GM19395 (cell line): ENCODE data around the gene TMEM151B.

Experiments
- ATAC-seq: cut with Tn5 transposase; IDR thresholded peaks from one replicate; pipeline ENCODE4 v1.9.1; 2021; ENCODE audit warnings: mild to moderate bottlenecking, moderate library complexity; ENCODE audit not compliant: unreplicated experiment

The TMEM151B gene

GRCh38 chr6:44250067-44250717 is 20.1 kb upstream of the TMEM151B start:
- ATAC-seq: no peak

- no peak for ATAC-seq
Observed at GRCh38 chr6:44250718-44251123, 19.5 kb upstream of the TMEM151B start.

- no peak for ATAC-seq
Observed at GRCh38 chr6:44251576-44252524, 18.4 kb upstream of the TMEM151B start.

- ATAC-seq: no peak
Observed at GRCh38 chr6:44253307-44254101, 16.7 kb upstream of the TMEM151B start.

- no peak for ATAC-seq
Observed at GRCh38 chr6:44254191-44255104, 15.8 kb upstream of the TMEM151B start.

- no peak for ATAC-seq
Observed at GRCh38 chr6:44255105-44255808, 15.0 kb upstream of the TMEM151B start.

- peak; percentile 0 for ATAC-seq
Observed at GRCh38 chr6:44255871-44256774, 14.1 kb upstream of the TMEM151B start.

GRCh38 chr6:44256775-44257024 is 13.6 kb upstream of the TMEM151B start:
- no peak for ATAC-seq

- ATAC-seq: peak; percentile 48
Observed at GRCh38 chr6:44257025-44257752, 13.1 kb upstream of the TMEM151B start, which contains the start of gene SLC35B2. TSS of gene SLC35B2 (minus strand) at chr6:44257528. CDS start at chr6:44257410, 118 bp downstream.

GRCh38 chr6:44257753-44258324 is 12.4 kb upstream of the TMEM151B start:
- ATAC-seq: peak; percentile 27

GRCh38 chr6:44258325-44258863 is 11.9 kb upstream of the TMEM151B start:
- no peak for ATAC-seq

- ATAC-seq: no peak
Observed at GRCh38 chr6:44258921-44259320, 11.3 kb upstream of the TMEM151B start.

- no peak for ATAC-seq
Observed at GRCh38 chr6:44260011-44260410, 10.2 kb upstream of the TMEM151B start.

GRCh38 chr6:44260451-44261297 is 9.6 kb upstream of the TMEM151B start:
- ATAC-seq: no peak

GRCh38 chr6:44261581-44261980 is 8.7 kb upstream of the TMEM151B start:
- ATAC-seq: no peak
